Sigmoid colon (tissue), 4 donors: Measurements from ENCODE around the gene HK2.

Experiments used
- POLR2A ChIP-seq, 2 donors: fragments of 450-650 bp; IDR thresholded peaks; one replicate each; pipeline ENCODE4 v1.6.1; 2016; ENCODE audit warnings: antibody characterized with exemption in 2 of 2, mild to moderate bottlenecking in 2 of 2, moderate library complexity in 2 of 2
- POLR2AphosphoS5 ChIP-seq, 4 donors: sonication (generic); formaldehyde crosslinking; IDR thresholded peaks; one replicate each; pipeline ENCODE4 v1.6.1; 2017; ENCODE audit warnings: antibody characterized with exemption in 4 of 4
- TF ChIP-seq, protein P1 (sequence below), 4 experiments: fragments of 450-650 bp in 3 of 4; fragments of 200-600 bp in 1 of 4; IDR thresholded peaks; one replicate each; pipeline ENCODE4 v1.5.1; 2016 to 2019; ENCODE audit warnings: antibody characterized with exemption in 4 of 4, mild to moderate bottlenecking in 3 of 4, moderate library complexity in 2 of 4

GRCh38 chr2:74884866-74885265 lies 50.9 kb downstream of the HK2 start:
- TF ChIP-seq POLR2AphosphoS5 (IDR thresholded peaks at IDR 0.05) (no peak), POLR2A (IDR thresholded peaks at IDR 0.05) (no peak)
- TF ChIP-seq, protein P1, sequence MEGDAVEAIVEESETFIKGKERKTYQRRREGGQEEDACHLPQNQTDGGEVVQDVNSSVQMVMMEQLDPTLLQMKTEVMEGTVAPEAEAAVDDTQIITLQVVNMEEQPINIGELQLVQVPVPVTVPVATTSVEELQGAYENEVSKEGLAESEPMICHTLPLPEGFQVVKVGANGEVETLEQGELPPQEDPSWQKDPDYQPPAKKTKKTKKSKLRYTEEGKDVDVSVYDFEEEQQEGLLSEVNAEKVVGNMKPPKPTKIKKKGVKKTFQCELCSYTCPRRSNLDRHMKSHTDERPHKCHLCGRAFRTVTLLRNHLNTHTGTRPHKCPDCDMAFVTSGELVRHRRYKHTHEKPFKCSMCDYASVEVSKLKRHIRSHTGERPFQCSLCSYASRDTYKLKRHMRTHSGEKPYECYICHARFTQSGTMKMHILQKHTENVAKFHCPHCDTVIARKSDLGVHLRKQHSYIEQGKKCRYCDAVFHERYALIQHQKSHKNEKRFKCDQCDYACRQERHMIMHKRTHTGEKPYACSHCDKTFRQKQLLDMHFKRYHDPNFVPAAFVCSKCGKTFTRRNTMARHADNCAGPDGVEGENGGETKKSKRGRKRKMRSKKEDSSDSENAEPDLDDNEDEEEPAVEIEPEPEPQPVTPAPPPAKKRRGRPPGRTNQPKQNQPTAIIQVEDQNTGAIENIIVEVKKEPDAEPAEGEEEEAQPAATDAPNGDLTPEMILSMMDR (IDR thresholded peaks at IDR 0.05) = no peak
